ENCODE results near the gene EBPL.
A peak's percentile ranks its signal among the peaks of the same experiment; 100 is the strongest.

EBPL gene

GRCh38 chr13:49638744-49639072 lies 52.6 kb downstream of the EBPL start:
- Histone ChIP-seq H3K36me3 (ENCODE audit: control insufficient read depth in 1 of 2, insufficient read depth in 2 of 2, low read length in 2 of 2) (no peaks in the 10 kb centered on the region), H3K23ac (ENCODE audit: low read length) (no peak overlapping the region), H2BK120ac (ENCODE audit: insufficient read depth, low read length, poor library complexity) (no peak overlapping the region), H3K9ac (ENCODE audit: low read length) (no peak overlapping the region), H4K12ac (ENCODE audit: low read depth, low read length) (no peak overlapping the region), H2BK12ac (ENCODE audit: low read length) (no peak overlapping the region), H3K4ac (ENCODE audit: low read depth, low read length) (no peak overlapping the region), H3K18ac (ENCODE audit: low read length) (no peak overlapping the region), H3K9me3 (ENCODE audit: insufficient read depth, low read depth, low read length) (no peaks in the 10 kb centered on the region), H3K79me2 (ENCODE audit: control insufficient read depth, insufficient read depth, low read length, poor library complexity) (no peaks in the 10 kb centered on the region), H3K27me3 (ENCODE audit: insufficient read depth, low read length) (no peaks in the 10 kb centered on the region), H3K4me2 (ENCODE audit: low read length) (no peak overlapping the region), H2BK5ac (ENCODE audit: low read depth, low read length, poor library complexity) (no peak overlapping the region), H4K91ac (ENCODE audit: low read depth, low read length) (no peak overlapping the region), H2AK5ac (ENCODE audit: low read length) (no peak overlapping the region), H3K14ac (ENCODE audit: low read length) (no peak overlapping the region), H3K79me1 (ENCODE audit: low read length) (no peaks in the 10 kb centered on the region), H2AFZ (ENCODE audit: insufficient read depth, low read length, poor library complexity) (no peak overlapping the region), H3K27ac (ENCODE audit: low read depth, low read length) (no peak overlapping the region), H4K8ac (ENCODE audit: low read depth, low read length) (no peak overlapping the region), H3K4me3 (ENCODE audit: low read depth, low read length) (no peak overlapping the region), H3K4me1 (ENCODE audit: control insufficient read depth in 1 of 2, insufficient read depth in 2 of 2, low read length in 2 of 2) (peaks cover 2 to 8% of the 10 kb centered on the region in 2 experiments)
- no CpG with 5 or more reads among the region's 2 CpGs for WGBS (ENCODE audit: extremely low coverage, insufficient coverage, insufficient read length)
- no peak for DNase-seq

DNA sequence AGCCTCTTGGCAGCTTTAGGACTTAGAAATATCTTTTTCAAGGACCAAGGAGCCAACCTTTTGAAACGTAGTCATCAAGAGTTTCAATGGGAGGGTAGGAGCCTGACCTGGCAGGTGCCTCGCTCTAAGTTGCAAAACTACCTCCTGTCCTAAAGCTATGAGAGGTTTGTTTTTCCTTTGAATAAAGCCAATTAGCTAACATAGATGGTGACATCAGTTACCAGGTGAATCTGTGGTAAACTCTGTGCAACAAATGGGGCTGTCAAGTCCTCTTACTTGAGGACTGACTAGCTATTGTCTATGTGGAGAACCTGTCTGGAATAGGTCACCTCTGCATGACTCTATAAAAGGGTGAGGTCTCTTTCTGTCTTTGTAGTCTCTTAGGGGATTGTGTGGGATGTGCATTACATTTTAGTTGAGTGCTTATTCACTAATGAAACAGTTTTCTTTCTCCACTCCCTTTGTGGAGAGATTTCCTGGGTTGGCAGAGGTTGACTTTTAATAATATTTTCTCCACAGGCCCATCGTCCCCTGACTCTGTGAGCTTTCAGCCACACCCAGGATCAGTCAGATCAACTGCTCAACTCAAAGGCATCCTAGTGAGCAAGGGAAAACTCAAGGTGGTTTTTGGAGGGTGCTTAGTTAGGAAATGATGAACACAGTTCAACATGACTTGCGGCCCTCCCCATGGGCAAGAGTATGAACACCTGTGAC lies 53.1 kb downstream of the EBPL start:
- no peak overlapping the region for H3K23ac ChIP-seq (ENCODE audit: low read length)
- H2BK5ac ChIP-seq (ENCODE audit: low read depth, low read length, poor library complexity), result no peak overlapping the region
- H3K79me1 ChIP-seq (ENCODE audit: low read length), result no peaks in the 10 kb centered on the region
- no peak overlapping the region for H3K4me2 ChIP-seq (ENCODE audit: low read length)
- no peak overlapping the region for H2AFZ ChIP-seq (ENCODE audit: insufficient read depth, low read length, poor library complexity)
- no peak overlapping the region for H4K8ac ChIP-seq (ENCODE audit: low read depth, low read length)
- no peak overlapping the region for H2AK5ac ChIP-seq (ENCODE audit: low read length)
- no peak overlapping the region for H3K14ac ChIP-seq (ENCODE audit: low read length)
- no peak overlapping the region for H4K91ac ChIP-seq (ENCODE audit: low read depth, low read length)
- no peak overlapping the region for H3K18ac ChIP-seq (ENCODE audit: low read length)
- no peak overlapping the region for H4K12ac ChIP-seq (ENCODE audit: low read depth, low read length)
- no peak overlapping the region for H3K4me3 ChIP-seq (ENCODE audit: low read depth, low read length)
- no peaks in the 10 kb centered on the region for H3K36me3 ChIP-seq (ENCODE audit: control insufficient read depth in 1 of 2, insufficient read depth in 2 of 2, low read length in 2 of 2)
- no peaks in the 10 kb centered on the region for H3K9me3 ChIP-seq (ENCODE audit: insufficient read depth, low read depth, low read length)
- no peak overlapping the region for H2BK120ac ChIP-seq (ENCODE audit: insufficient read depth, low read length, poor library complexity)
- no peak overlapping the region for H2BK12ac ChIP-seq (ENCODE audit: low read length)
- WGBS (ENCODE audit: extremely low coverage, insufficient coverage, insufficient read length), result no CpG with 5 or more reads among the region's 4 CpGs
- H3K9ac ChIP-seq (ENCODE audit: low read length), result no peak overlapping the region
- no peak overlapping the region for H3K4ac ChIP-seq (ENCODE audit: low read depth, low read length)
- no peaks in the 10 kb centered on the region for H3K27me3 ChIP-seq (ENCODE audit: insufficient read depth, low read length)
- H3K27ac ChIP-seq (ENCODE audit: low read depth, low read length), result no peak overlapping the region
- H3K79me2 ChIP-seq (ENCODE audit: control insufficient read depth, insufficient read depth, low read length, poor library complexity), result no peaks in the 10 kb centered on the region
- H3K4me1 ChIP-seq (ENCODE audit: control insufficient read depth in 1 of 2, insufficient read depth in 2 of 2, low read length in 2 of 2), result peaks cover 2 to 7% of the 10 kb centered on the region in 2 experiments
- DNase-seq, result no peak

- H3K23ac ChIP-seq (ENCODE audit: low read length), result no peak overlapping the region
Observed at GRCh38 chr13:49636705-49637104, 54.6 kb downstream of the EBPL start.

DNA sequence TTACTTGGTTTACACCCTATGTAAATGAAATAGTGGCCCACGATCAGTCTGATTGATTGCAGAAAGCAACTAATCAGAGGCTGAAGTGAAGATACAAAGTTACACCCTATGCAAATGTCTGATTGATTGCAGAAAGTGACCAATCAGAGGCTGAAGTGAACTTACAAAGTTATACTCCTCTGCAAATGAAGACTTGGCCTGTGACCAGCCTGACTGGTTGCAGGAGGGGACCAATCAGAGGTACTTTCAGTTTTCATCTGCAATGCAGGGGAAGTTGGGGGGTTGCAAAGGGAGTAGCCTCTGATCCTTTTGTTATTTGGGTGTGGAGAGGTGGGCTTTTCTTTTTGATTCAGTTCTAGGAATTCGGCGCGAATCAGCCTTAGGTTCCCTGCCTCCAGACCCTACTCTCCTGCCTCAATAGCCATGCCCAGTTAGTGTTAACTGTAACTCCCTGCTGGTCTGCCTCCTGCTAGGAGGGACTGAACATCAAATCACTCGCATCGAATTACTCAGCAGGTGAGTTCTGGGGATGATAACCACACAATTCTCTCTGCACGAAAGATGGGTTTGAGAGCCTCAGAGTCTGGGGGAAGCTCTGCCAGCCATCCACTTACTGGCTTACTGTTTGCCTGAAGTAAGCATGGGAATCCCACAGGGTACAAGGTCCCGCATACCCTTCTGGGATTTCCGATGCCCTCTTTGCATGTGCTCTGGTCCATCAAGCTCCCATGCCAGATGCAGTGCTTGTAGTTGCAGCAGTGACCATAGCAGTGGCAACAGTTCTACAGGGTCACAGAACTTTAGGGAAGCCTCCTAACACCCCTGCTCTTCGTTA lies 55.5 kb downstream of the EBPL start:
- Histone ChIP-seq H4K8ac (ENCODE audit: low read depth, low read length) (no peak overlapping the region), H3K27me3 (ENCODE audit: insufficient read depth, low read length) (no peaks in the 10 kb centered on the region), H2AFZ (ENCODE audit: insufficient read depth, low read length, poor library complexity) (no peak overlapping the region), H3K4me3 (ENCODE audit: low read depth, low read length) (no peak overlapping the region), H3K4me1 (ENCODE audit: control insufficient read depth in 1 of 2, insufficient read depth in 2 of 2, low read length in 2 of 2) (peaks cover 0 to 3% of the 10 kb centered on the region in 2 experiments), H3K4ac (ENCODE audit: low read depth, low read length) (no peak overlapping the region), H3K9me3 (ENCODE audit: insufficient read depth, low read depth, low read length) (no peaks in the 10 kb centered on the region), H3K36me3 (ENCODE audit: control insufficient read depth in 1 of 2, insufficient read depth in 2 of 2, low read length in 2 of 2) (no peaks in the 10 kb centered on the region), H3K79me1 (ENCODE audit: low read length) (no peaks in the 10 kb centered on the region), H3K9ac (ENCODE audit: low read length) (no peak overlapping the region), H3K23ac (ENCODE audit: low read length) (no peak overlapping the region), H3K27ac (ENCODE audit: low read depth, low read length) (no peak overlapping the region), H3K18ac (ENCODE audit: low read length) (no peak overlapping the region), H4K91ac (ENCODE audit: low read depth, low read length) (no peak overlapping the region), H2AK5ac (ENCODE audit: low read length) (no peak overlapping the region), H4K12ac (ENCODE audit: low read depth, low read length) (no peak overlapping the region), H3K4me2 (ENCODE audit: low read length) (no peak overlapping the region), H3K79me2 (ENCODE audit: control insufficient read depth, insufficient read depth, low read length, poor library complexity) (no peaks in the 10 kb centered on the region), H2BK120ac (ENCODE audit: insufficient read depth, low read length, poor library complexity) (no peak overlapping the region), H2BK12ac (ENCODE audit: low read length) (no peak overlapping the region), H2BK5ac (ENCODE audit: low read depth, low read length, poor library complexity) (no peak overlapping the region), H3K14ac (ENCODE audit: low read length) (no peak overlapping the region)
- WGBS (ENCODE audit: extremely low coverage, insufficient coverage, insufficient read length), result no CpG with 5 or more reads among the region's 10 CpGs
- peak in 1 of 2 donors; percentile 8 for DNase-seq

More at GRCh38 chr13:49636705-49637104, 54.6 kb downstream of the EBPL start:
- Histone ChIP-seq H4K91ac (ENCODE audit: low read depth, low read length) (no peak overlapping the region), H3K4me2 (ENCODE audit: low read length) (no peak overlapping the region), H3K4ac (ENCODE audit: low read depth, low read length) (no peak overlapping the region), H2BK120ac (ENCODE audit: insufficient read depth, low read length, poor library complexity) (no peak overlapping the region), H3K9ac (ENCODE audit: low read length) (no peak overlapping the region), H3K27me3 (ENCODE audit: insufficient read depth, low read length) (no peaks in the 10 kb centered on the region), H3K79me1 (ENCODE audit: low read length) (no peaks in the 10 kb centered on the region), H4K8ac (ENCODE audit: low read depth, low read length) (no peak overlapping the region), H3K18ac (ENCODE audit: low read length) (no peak overlapping the region), H3K27ac (ENCODE audit: low read depth, low read length) (no peak overlapping the region), H2AK5ac (ENCODE audit: low read length) (no peak overlapping the region), H3K4me3 (ENCODE audit: low read depth, low read length) (no peak overlapping the region), H3K4me1 (ENCODE audit: control insufficient read depth in 1 of 2, insufficient read depth in 2 of 2, low read length in 2 of 2) (peaks cover 2% of the 10 kb centered on the region in 2 experiments), H3K36me3 (ENCODE audit: control insufficient read depth in 1 of 2, insufficient read depth in 2 of 2, low read length in 2 of 2) (no peaks in the 10 kb centered on the region), H4K12ac (ENCODE audit: low read depth, low read length) (no peak overlapping the region), H3K9me3 (ENCODE audit: insufficient read depth, low read depth, low read length) (no peaks in the 10 kb centered on the region), H3K79me2 (ENCODE audit: control insufficient read depth, insufficient read depth, low read length, poor library complexity) (no peaks in the 10 kb centered on the region), H2AFZ (ENCODE audit: insufficient read depth, low read length, poor library complexity) (no peak overlapping the region), H3K14ac (ENCODE audit: low read length) (no peak overlapping the region), H2BK5ac (ENCODE audit: low read depth, low read length, poor library complexity) (no peak overlapping the region), H2BK12ac (ENCODE audit: low read length) (no peak overlapping the region)
- no CpG with 5 or more reads among the region's 5 CpGs for WGBS (ENCODE audit: extremely low coverage, insufficient coverage, insufficient read length)
- DNase-seq, result no peak
